Neuronal stem cell (in vitro differentiated cells): ENCODE data around the gene MYO16.
"Not testable (repeated sequence)": the region's sequence is repeated elsewhere in the genome, so short reads cannot be mapped to it uniquely, and the experiment has no call there.

Source experiments
- DNase-seq: peaks from one replicate; pipeline ENCODE4 v3.0.0-alpha.2; 2013; ENCODE audit warnings: low spot score
- H2AFZ ChIP-seq: one replicate; pipeline ENCODE4 v1.6.1; 2013; ENCODE audit warnings: mild to moderate bottlenecking, low read length, inconsistent platforms
- H2AK5ac ChIP-seq: 2 replicates; pipeline ENCODE4 v1.6.1; 2013; ENCODE audit warnings: low read depth, mild to moderate bottlenecking, inconsistent platforms, low read length, moderate library complexity, mixed read lengths
- H2BK120ac ChIP-seq: 2 replicates; pipeline ENCODE4 v1.6.1; 2013; ENCODE audit warnings: low read depth, mild to moderate bottlenecking, inconsistent platforms, low read length, moderate library complexity, mixed read lengths
- H2BK12ac ChIP-seq: one replicate; pipeline ENCODE4 v1.6.1; 2013; ENCODE audit warnings: low read length, inconsistent platforms
- H2BK15ac ChIP-seq: 2 replicates; pipeline ENCODE4 v1.6.1; 2013; ENCODE audit warnings: mild to moderate bottlenecking, low read length, inconsistent platforms, mixed read lengths
- H2BK5ac ChIP-seq: one replicate; pipeline ENCODE4 v1.6.1; 2013; ENCODE audit warnings: inconsistent platforms, mild to moderate bottlenecking, low read length, moderate library complexity
- H3K14ac ChIP-seq: one replicate; pipeline ENCODE4 v1.6.1; 2013; ENCODE audit warnings: low read length, inconsistent platforms
- H3K18ac ChIP-seq: 2 replicates; pipeline ENCODE4 v1.6.1; 2013; ENCODE audit warnings: low read length, inconsistent platforms
- H3K23ac ChIP-seq: 2 replicates; pipeline ENCODE4 v1.6.1; 2013; ENCODE audit warnings: low read depth, mild to moderate bottlenecking, mixed read lengths, low read length, inconsistent platforms; ENCODE audit not compliant: poor library complexity
- H3K27ac ChIP-seq: replicated peaks from 3 replicates; pipeline ENCODE4 v1.5.1; 2013; ENCODE audit warnings: low read length, inconsistent platforms
- H3K27me3 ChIP-seq, 3 experiments: 2 replicates each; pipeline ENCODE4 v1.6.1; 2013; ENCODE audit warnings: low read length in 3 of 3, mild to moderate bottlenecking in 2 of 3, inconsistent platforms in 1 of 3, low read depth in 1 of 3, mixed read lengths in 1 of 3, moderate library complexity in 1 of 3; ENCODE audit not compliant: control insufficient read depth in 3 of 3, insufficient read depth in 3 of 3
- H3K36me3 ChIP-seq, 2 donors: replicated peaks in 1 of 2; 2 replicates each; pipeline ENCODE4 v1.6.1; 2013; ENCODE audit warnings: low read length in 2 of 2; ENCODE audit not compliant: control insufficient read depth in 2 of 2, insufficient read depth in 2 of 2
- H3K4ac ChIP-seq: 2 replicates; pipeline ENCODE4 v1.6.1; 2013; ENCODE audit warnings: inconsistent platforms, mild to moderate bottlenecking, low read length, moderate library complexity
- H3K4me1 ChIP-seq, 2 donors: 1 replicate in 1 of 2; 2 replicates in 1 of 2; pipeline ENCODE4 v1.6.1; 2013; ENCODE audit warnings: low read length in 2 of 2, low read depth in 1 of 2; ENCODE audit not compliant: control insufficient read depth in 2 of 2, insufficient read depth in 1 of 2
- H3K4me2 ChIP-seq: one replicate; pipeline ENCODE4 v1.6.1; 2013; ENCODE audit warnings: mild to moderate bottlenecking, low read length, inconsistent platforms; ENCODE audit not compliant: insufficient read depth, poor library complexity, severe bottlenecking
- H3K4me3 ChIP-seq, 2 donors: 2 replicates each; pipeline ENCODE4 v1.5.1; 2013; ENCODE audit warnings: low read length in 2 of 2, mild to moderate bottlenecking in 2 of 2, inconsistent platforms in 1 of 2, moderate library complexity in 1 of 2
- H3K79me1 ChIP-seq: one replicate; pipeline ENCODE4 v1.6.1; 2013; ENCODE audit warnings: low read depth, mild to moderate bottlenecking, inconsistent platforms, low read length, moderate library complexity
- H3K9ac ChIP-seq: one replicate; pipeline ENCODE4 v1.6.1; 2013; ENCODE audit warnings: mild to moderate bottlenecking, low read depth, low read length, inconsistent platforms; ENCODE audit not compliant: poor library complexity
- H3K9me3 ChIP-seq, 2 donors: replicated peaks in 1 of 2; 2 replicates each; pipeline versions ENCODE3 to v1.6.1; 2013; ENCODE audit warnings: low read length in 2 of 2, mild to moderate bottlenecking in 2 of 2, inconsistent platforms in 1 of 2, low read depth in 1 of 2, mixed read lengths in 1 of 2, moderate library complexity in 1 of 2; ENCODE audit not compliant: control insufficient read depth in 2 of 2, insufficient read depth in 1 of 2
- H4K8ac ChIP-seq: one replicate; pipeline ENCODE4 v1.6.1; 2013; ENCODE audit warnings: low read depth, mild to moderate bottlenecking, inconsistent platforms, low read length, moderate library complexity
- H4K91ac ChIP-seq: one replicate; pipeline ENCODE4 v1.6.1; 2013; ENCODE audit warnings: low read length, low read depth, mild to moderate bottlenecking, inconsistent platforms; ENCODE audit not compliant: poor library complexity
- WGBS, 2 donors: extraction: QIAGEN DNeasy Blood & Tissue Kit; methylation state at CpG; one replicate each; pipeline ENCODE4 v1.1.7; 2013; ENCODE audit warnings: missing lambda C conversion rate in 2 of 2, mixed read lengths in 1 of 2; ENCODE audit not compliant: insufficient read length in 2 of 2, insufficient replicate concordance in 1 of 2; ENCODE audit errors: extremely low coverage in 2 of 2; 5-methylcytosine and 5-hydroxymethylcytosine counted together

Gene MYO16

GRCh38 chr13:108903613-108904012, 274.2 kb downstream of the MYO16 start:
- Histone ChIP-seq H2AK5ac (no peak overlapping the region), H3K4me3 (no peak overlapping the region)
- WGBS, 2 donors, result no CpG with 5 or more reads among the region's 1 CpG

GRCh38 chr13:108911807-108912206, 282.4 kb downstream of the MYO16 start:
- no peak overlapping the region for H3K14ac ChIP-seq
- no peak for DNase-seq
- WGBS, 2 donors, result no CpG with 5 or more reads among the region's 2 CpGs

More at GRCh38 chr13:108903613-108904012, 274.2 kb downstream of the MYO16 start:
- Histone ChIP-seq H2BK120ac (no peak overlapping the region), H2BK12ac (no peak overlapping the region), H2BK15ac (no peak overlapping the region), H3K27me3 (no peaks in the 10 kb centered on the region), H3K36me3 (no peaks in the 10 kb centered on the region), H3K4me2 (no peak overlapping the region), H4K8ac (no peak overlapping the region), H4K91ac (no peak overlapping the region), H3K4ac (no peak overlapping the region), H3K9me3 (no peaks in the 10 kb centered on the region), H3K14ac (no peak overlapping the region), H3K9ac (no peak overlapping the region), H3K27ac (no peak overlapping the region), H3K23ac (no peak overlapping the region), H2AFZ (no peak overlapping the region), H3K4me1 (no peaks in the 10 kb centered on the region), H3K18ac (no peak overlapping the region), H2BK5ac (no peak overlapping the region), H3K79me1 (no peaks in the 10 kb centered on the region)
- no peak for DNase-seq

GRCh38 chr13:108913731-108914130, 284.3 kb downstream of the MYO16 start:
- not testable (repeated sequence) for H3K79me1 ChIP-seq, H3K27me3 ChIP-seq
- WGBS, 2 donors, result no CpG with 5 or more reads among the region's 4 CpGs

More at GRCh38 chr13:108911807-108912206, 282.4 kb downstream of the MYO16 start:
- Histone ChIP-seq H2BK120ac (no peak overlapping the region), H3K18ac (no peak overlapping the region), H3K27ac (no peak overlapping the region), H2AFZ (no peak overlapping the region), H2AK5ac (no peak overlapping the region), H4K8ac (no peak overlapping the region), H3K4ac (no peak overlapping the region), H2BK12ac (no peak overlapping the region), H3K36me3 (no peaks in the 10 kb centered on the region), H2BK15ac (no peak overlapping the region), H3K4me1 (peaks cover 2 to 9% of the 10 kb centered on the region in 2 donors), H3K79me1 (no peaks in the 10 kb centered on the region), H3K9ac (peak overlapping the region; percentile 37), H3K9me3 (no peaks in the 10 kb centered on the region), H4K91ac (no peak overlapping the region), H2BK5ac (no peak overlapping the region), H3K27me3 (no peaks in the 10 kb centered on the region), H3K4me2 (no peak overlapping the region), H3K23ac (no peak overlapping the region), H3K4me3 (no peak overlapping the region)

DNA sequence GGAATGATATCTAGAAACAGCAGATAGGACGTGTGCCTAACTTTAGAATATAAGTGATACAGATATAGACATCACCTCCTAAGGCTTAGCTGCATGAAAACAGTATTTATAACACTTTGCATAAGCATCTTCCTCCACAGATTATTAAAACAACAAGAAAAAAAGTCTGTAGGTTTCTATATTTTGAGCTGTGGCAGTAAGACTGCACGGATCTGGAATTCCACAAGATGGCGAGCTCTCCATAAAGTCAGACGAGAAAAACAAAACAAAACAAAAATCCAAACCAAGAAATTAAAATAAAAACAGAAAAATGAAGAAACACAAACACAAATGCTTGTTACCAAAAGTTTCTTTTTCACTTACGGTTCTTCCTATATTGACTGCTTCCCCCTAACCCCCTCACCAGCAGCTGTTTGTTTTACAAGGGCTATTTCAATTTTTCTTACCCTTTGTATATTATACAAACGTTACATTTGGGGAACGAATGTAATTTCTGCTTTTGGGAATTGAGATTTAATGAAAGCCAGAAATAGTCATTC, 285.8 kb downstream of the MYO16 start:
- H2BK120ac ChIP-seq, result no peak overlapping the region
- no peaks in the 10 kb centered on the region for H3K27me3 ChIP-seq
- no peak overlapping the region for H3K4ac ChIP-seq
- H3K27ac ChIP-seq, result no peak overlapping the region
- no peak overlapping the region for H4K8ac ChIP-seq
- H3K9ac ChIP-seq, result no peak overlapping the region
- peaks cover 2 to 9% of the 10 kb centered on the region in 2 donors for H3K4me1 ChIP-seq
- no peak overlapping the region for H3K18ac ChIP-seq
- no peak overlapping the region for H3K23ac ChIP-seq
- DNase-seq, result no peak
- H2BK15ac ChIP-seq, result no peak overlapping the region
- H3K79me1 ChIP-seq, result no peaks in the 10 kb centered on the region
- H3K14ac ChIP-seq, result no peak overlapping the region
- no peak overlapping the region for H3K4me2 ChIP-seq
- no CpG with 5 or more reads among the region's 7 CpGs for WGBS, 2 donors
- no peaks in the 10 kb centered on the region for H3K9me3 ChIP-seq
- peak overlapping the region; percentile 25 for H2AFZ ChIP-seq
- H2BK12ac ChIP-seq, result no peak overlapping the region
- no peak overlapping the region for H3K4me3 ChIP-seq
- H3K36me3 ChIP-seq, result no peaks in the 10 kb centered on the region
- no peak overlapping the region for H2BK5ac ChIP-seq
- H2AK5ac ChIP-seq, result no peak overlapping the region
- H4K91ac ChIP-seq, result no peak overlapping the region

More at GRCh38 chr13:108913731-108914130, 284.3 kb downstream of the MYO16 start:
- H3K9ac ChIP-seq, H3K27ac ChIP-seq, H2AK5ac ChIP-seq, H4K8ac ChIP-seq, H2BK5ac ChIP-seq, H4K91ac ChIP-seq, H3K4me1 ChIP-seq, H3K14ac ChIP-seq, H2BK120ac ChIP-seq, H3K36me3 ChIP-seq, H2BK15ac ChIP-seq, H3K18ac ChIP-seq, H3K23ac ChIP-seq, DNase-seq, H2BK12ac ChIP-seq, H3K4me3 ChIP-seq, H3K9me3 ChIP-seq, H3K4ac ChIP-seq, H2AFZ ChIP-seq, H3K4me2 ChIP-seq: not testable (repeated sequence)
